Stimulated activated CD8-positive, alpha-beta memory T cell treated with anti-CD3 and anti-CD28 coated beads, Interleukin-15, amount 100 ng/mL, for 24 hours (primary cell): ENCODE data around the gene MAPK8.

Source experiments
- DNase-seq: peaks from one replicate; pipeline ENCODE4 v3.0.0-alpha.2; 2020; ENCODE audit warnings: low read depth

The MAPK8 gene

DNA sequence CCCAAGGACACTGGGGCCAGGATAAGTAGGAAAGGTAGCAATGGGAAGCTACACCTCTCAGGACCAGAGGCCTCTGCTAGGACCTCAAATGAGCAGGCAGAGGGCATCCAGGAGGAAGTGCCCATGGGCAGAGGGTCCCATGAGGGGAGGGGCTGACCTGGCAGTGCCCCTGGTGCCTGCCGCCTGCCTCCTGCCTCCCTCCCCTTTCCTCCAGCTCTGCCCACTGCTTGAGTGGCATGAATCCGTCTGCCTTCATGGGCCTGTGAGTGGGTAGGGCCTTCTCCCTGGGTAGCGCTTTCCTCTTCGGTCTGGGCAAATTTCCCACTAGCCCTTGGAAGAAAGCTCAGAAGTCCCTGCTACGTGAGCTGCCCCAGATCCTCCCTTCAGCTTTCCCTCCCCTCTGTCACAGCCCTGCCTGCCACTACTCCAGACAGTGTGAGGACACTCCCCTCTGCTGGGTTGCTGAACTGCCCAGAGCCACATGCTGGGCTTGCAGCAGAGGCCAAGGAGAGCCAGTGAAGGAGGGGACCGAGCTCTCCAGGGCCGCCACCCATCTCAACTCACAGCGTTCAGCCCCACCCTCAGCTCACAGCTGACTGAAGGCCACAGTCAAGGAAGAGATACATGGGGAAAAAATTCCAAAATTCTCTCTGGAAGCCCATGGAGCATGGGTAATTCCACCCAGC is 157.0 kb downstream of the MAPK8 start:
- no peak for DNase-seq

GRCh38 chr10:48464121-48464870 is 157.8 kb downstream of the MAPK8 start:
- DNase-seq, result no peak

GRCh38 chr10:48464871-48465736 is 158.6 kb downstream of the MAPK8 start:
- no peak for DNase-seq

DNA sequence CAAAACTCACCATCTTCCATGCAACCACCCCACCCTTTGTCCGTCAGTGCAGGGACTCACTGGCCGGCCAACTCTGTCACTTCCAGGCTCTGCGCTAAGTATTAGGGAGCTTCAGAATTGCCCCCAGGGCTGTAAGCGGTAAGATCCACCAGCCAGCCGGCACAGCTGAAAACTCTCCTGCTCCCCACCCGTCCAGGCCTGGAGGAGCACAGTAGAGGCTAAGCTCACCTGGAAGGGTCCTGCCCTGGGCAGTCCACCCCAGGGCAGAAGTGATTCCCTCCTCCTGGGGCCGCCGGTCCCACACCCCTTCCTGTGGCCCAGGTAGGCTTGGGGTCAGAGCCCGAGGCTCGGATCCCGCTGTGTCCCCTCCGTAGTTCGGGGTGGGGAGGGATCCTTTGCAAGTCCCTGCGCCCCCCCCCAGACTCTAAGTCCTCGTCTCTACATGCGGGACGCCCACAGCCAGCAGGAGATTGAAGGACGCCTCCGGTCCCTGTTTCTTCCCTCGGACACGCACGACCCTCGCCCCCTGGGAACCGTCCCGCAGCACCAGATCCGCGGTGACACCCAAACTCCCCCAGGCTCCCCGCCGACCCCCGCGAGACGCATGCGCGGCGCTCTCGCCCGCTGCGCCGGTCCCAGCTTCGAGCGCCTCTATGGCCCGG is 159.5 kb downstream of the MAPK8 start:
- DNase-seq, result no peak

- DNase-seq, result no peak
These were observed 160.2 kb downstream of the MAPK8 start for GRCh38 chr10:48466611-48467240.

GRCh38 chr10:48467669-48468068 is 161.2 kb downstream of the MAPK8 start:
- DNase-seq, result no peak

DNA sequence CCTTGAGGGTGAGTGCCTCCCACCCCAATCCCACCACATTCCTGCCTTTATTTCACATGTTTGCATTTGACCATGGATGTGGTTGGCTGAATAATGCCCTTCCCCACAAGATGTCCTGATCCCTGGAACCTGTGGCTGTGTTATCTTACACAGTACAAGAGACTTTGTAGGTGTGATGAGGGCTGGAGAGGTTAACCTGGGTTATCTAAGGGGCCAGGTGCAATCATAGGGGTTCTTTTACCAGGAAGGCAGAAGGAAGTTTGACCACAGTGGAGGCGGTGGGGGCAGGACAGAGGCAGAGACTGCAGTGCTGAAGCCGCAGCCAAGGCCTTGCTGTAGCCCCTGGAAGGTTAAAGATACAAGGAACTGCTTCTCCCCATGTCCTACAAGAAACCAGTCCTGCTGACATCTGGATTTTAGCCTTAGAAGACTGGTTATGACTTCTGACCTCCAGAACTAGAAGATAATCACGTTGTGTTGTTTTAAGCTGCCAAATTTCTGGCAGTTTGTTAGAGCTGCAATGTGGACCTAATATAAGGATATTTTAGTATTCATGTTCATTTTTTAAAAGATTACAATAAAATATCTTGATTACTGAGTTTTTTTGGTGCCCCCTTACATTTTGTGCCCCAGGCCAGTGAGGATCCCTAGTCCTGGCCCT is 161.8 kb downstream of the MAPK8 start:
- DNase-seq, result no peak

- no peak for DNase-seq
These were observed 162.5 kb downstream of the MAPK8 start for GRCh38 chr10:48468866-48469511.

DNA sequence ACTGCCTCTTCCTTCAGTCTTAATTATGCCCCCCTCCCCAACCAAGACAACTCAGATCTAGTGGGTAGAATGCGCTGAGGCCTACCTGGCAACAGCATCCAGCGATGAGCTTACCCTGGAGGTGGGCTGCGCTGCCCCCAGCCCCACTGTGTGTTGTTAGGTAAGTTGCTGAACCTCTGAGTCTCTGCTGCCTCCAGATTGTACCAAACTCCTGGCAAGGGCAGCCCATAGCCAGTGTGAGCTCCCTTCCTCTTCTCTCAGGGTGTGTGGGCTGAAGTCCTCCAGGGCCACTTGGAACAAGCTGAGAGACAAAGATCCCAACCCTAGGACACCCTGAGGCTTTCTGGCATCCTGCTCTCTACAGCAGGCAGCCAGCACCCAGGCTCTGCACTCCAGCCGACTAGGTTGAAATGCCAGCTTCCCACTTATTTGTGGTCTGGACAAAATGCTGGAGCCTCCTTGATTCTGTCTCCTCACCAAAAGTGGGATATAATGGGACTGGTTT is 163.1 kb downstream of the MAPK8 start:
- no peak for DNase-seq

GRCh38 chr10:48470115-48470892 is 163.8 kb downstream of the MAPK8 start:
- no peak for DNase-seq

GRCh38 chr10:48470893-48471805 is 164.7 kb downstream of the MAPK8 start:
- no peak for DNase-seq

DNA sequence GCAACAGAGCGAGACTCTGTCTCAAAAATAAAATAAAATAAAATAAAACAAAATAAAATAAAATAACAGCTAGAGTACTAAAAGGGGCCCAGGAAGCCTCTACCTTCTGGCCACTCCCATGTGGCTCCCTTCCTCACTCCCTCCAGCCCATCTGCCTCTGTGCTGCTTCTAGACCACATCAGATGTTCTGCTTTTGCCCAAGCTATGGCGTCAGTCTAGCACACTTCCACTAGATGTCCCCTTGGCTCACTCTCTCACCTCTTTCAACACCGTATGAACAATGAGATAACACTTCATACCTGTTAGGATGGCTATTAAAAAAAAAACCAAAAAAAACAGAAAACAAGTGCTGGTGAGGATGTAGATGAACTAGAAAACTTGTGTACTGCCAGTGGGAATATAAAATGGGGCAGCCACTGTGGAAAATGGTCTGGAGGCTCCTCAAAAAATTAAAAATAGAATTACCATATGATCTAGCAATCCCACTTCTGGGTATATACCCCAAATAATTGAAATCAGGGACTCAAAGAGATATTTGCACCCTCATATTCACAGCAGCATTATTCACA is 166.1 kb downstream of the MAPK8 start:
- DNase-seq, result no peak

DNA sequence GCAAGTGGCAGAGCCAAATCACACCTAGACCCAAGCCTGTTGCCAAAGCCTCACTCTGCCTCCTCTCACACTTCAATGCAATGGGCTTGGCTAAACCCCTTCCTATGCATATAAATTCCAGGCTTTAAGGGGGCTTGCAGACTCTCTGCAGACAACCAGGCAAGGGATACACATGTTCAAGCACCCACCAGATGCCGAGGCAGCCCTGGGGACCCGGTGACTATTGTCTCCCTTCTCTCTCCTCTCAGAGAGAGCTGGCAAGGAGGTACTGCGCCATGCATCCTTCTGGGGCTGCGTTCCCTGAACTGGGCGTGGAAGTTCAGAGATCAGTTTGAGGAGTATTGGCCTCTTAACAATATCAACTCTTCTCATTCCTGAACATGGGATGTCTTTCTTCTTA is 167.2 kb downstream of the MAPK8 start:
- DNase-seq, result no peak

DNA sequence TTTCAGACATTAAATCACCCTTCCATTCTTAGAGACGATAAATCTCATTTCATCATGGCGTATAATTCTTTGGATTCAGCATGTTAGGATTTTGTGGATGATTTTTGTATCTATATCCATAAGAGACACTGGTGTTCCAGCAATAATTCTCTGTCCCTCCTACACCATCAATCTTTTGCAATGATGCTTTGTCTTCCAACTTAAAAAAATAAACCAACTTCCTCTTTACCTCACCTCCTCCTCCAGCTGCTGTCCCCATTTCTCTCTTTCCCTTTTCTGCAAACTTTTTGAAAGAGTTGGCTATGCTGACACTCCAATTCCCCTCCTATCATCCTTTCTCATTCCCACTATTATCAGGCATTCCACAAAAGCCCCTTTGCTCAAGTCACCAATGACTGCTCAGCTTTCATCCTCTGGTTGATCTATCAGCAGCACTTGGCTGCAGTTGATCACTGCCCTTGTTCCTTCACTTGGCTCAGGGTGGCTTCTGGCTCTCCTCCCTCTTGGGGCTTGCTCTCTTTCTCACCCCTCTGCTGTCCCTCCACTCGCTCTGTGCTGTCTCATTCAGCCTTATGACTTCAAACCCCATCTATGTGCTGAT is 168.4 kb downstream of the MAPK8 start:
- no peak for DNase-seq

DNA sequence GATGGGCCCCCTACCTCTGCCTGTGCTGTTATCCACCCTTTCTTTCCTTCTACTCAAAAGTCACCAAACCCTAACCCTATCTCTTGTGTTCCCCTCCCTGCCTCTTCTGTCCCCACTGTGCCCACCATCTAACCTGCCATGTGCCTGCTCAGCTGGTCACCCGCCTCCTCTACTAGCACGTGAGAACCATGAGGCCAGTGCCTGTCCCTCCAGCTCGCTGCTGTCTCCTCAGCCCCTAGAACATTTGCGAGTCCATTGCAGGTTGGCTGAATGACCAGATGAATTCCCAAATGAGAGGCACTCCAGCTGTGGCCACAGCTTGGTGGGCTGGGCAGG is 169.4 kb downstream of the MAPK8 start:
- DNase-seq, result no peak

GRCh38 chr10:48476279-48476982 is 170.0 kb downstream of the MAPK8 start:
- no peak for DNase-seq

DNA sequence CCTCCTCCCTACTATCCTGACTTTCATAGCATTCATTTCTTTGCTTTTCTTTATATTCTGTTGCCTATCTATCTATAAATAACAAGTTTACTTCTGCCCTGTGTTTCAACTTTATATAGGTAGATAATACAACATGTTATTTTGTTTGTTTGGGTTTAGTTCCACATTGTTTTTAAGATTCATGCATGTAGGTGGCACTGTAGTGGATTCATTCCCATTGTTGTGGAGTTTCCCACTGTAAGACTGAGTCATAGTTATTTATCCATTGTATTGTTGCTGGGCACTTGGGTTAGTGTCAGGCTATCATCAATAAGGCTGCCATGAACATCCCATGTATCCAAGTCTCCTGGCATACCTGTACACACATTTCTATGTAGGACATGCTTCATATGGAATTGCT is 170.7 kb downstream of the MAPK8 start:
- DNase-seq, result no peak
